Measurements from ENCODE around the gene GNAQ. TPM values are rescaled to one million over a fixed set of nuclear protein-coding genes. Genes with fewer than 3 reads are reported as not detected.

GNAQ gene
- total RNA-seq, 6 donors from 2014 or later, result 50.3 to 117 (median 94.3) TPM

GRCh38 chr9:77800924-77801551 lies 230.6 kb downstream of the GNAQ start:
- Histone ChIP-seq H3K4me1 (peaks cover 21 to 29% (median 27%) of the 10 kb centered on the region in 4 donors), H3K4me3 (no peak overlapping the region), H3K36me3 (peaks cover 0 to 10% (median 0%) of the 10 kb centered on the region in 4 donors), H3K9me3 (no peaks in the 10 kb centered on the region), H3K27ac (no peak overlapping the region), H3K27me3 (no peaks in the 10 kb centered on the region)
- TF ChIP-seq POLR2AphosphoS5 (IDR thresholded peaks at IDR 0.05) (no peak), POLR2A (IDR thresholded peaks at IDR 0.05) (no peak), CTCF (IDR thresholded peaks at IDR 0.05) (no peak), EP300 (IDR thresholded peaks at IDR 0.05) (peak in 1 of 4 donors; percentile 13)
- ATAC-seq (ENCODE audit: low FRiP score in 2 of 2), result no peak
- no peak for DNase-seq
- 93 to 100% methylated on average over 3 of the region's 3 CpGs for WGBS, 2 donors

GRCh38 chr9:77798140-77798539 lies 233.5 kb downstream of the GNAQ start:
- DNase-seq, result no peak

GRCh38 chr9:77794985-77795384 lies 236.6 kb downstream of the GNAQ start:
- Histone ChIP-seq H3K27ac (peak overlapping the region in 1 of 4 donors; percentile 24), H3K9me3 (no peaks in the 10 kb centered on the region), H3K36me3 (peaks cover 0 to 16% (median 0%) of the 10 kb centered on the region in 4 donors), H3K4me3 (no peak overlapping the region), H3K27me3 (no peaks in the 10 kb centered on the region), H3K4me1 (peaks cover 8 to 36% (median 28%) of the 10 kb centered on the region in 4 donors)
- TF ChIP-seq EP300 (IDR thresholded peaks at IDR 0.05), result no peak
- no peak for TF ChIP-seq POLR2AphosphoS5 (IDR thresholded peaks at IDR 0.05)
- TF ChIP-seq CTCF (IDR thresholded peaks at IDR 0.05), result no peak
- no peak for TF ChIP-seq POLR2A (IDR thresholded peaks at IDR 0.05)
- DNase-seq (no peak), ATAC-seq (ENCODE audit: low FRiP score in 2 of 2) (no peak)
- 67 to 81% methylated on average over 3 of the region's 3 CpGs for WGBS, 2 donors

More at GRCh38 chr9:77798140-77798539, 233.5 kb downstream of the GNAQ start:
- no peaks in the 10 kb centered on the region for H3K27me3 ChIP-seq
- peaks cover 18 to 36% (median 30%) of the 10 kb centered on the region in 4 donors for H3K4me1 ChIP-seq
- no peak for ATAC-seq (ENCODE audit: low FRiP score in 2 of 2)
- TF ChIP-seq POLR2A (IDR thresholded peaks at IDR 0.05), result no peak
- no peak for TF ChIP-seq EP300 (IDR thresholded peaks at IDR 0.05)
- no peak for TF ChIP-seq POLR2AphosphoS5 (IDR thresholded peaks at IDR 0.05)
- no peak for TF ChIP-seq CTCF (IDR thresholded peaks at IDR 0.05)
- peak overlapping the region in 2 of 4 donors; percentile 56 to 62 for H3K27ac ChIP-seq
- H3K9me3 ChIP-seq, result no peaks in the 10 kb centered on the region
- 38 to 66% methylated on average over 1 of the region's 1 CpG for WGBS, 2 donors
- peaks cover 0 to 10% (median 0%) of the 10 kb centered on the region in 4 donors for H3K36me3 ChIP-seq
- no peak overlapping the region for H3K4me3 ChIP-seq

GRCh38 chr9:77793849-77794248 lies 237.8 kb downstream of the GNAQ start:
- peaks cover 8 to 36% (median 28%) of the 10 kb centered on the region in 4 donors for H3K4me1 ChIP-seq
- H3K27me3 ChIP-seq, result no peaks in the 10 kb centered on the region
- H3K36me3 ChIP-seq, result peaks cover 0 to 16% (median under 1%) of the 10 kb centered on the region in 4 donors
- no peak overlapping the region for H3K4me3 ChIP-seq
- H3K9me3 ChIP-seq, result no peaks in the 10 kb centered on the region
- peak in 5 of 6 experiments; percentile 19 to 47 (median 28) for TF ChIP-seq CTCF (IDR thresholded peaks at IDR 0.05)
- no peak for TF ChIP-seq POLR2A (IDR thresholded peaks at IDR 0.05)
- ATAC-seq (ENCODE audit: low FRiP score in 2 of 2), result peak in 1 of 2 donors; percentile 68
- peak overlapping the region in 3 of 4 donors; percentile 1 to 21 (median 5) for H3K27ac ChIP-seq
- no peak for DNase-seq
- WGBS, 2 donors, result 57 to 73% methylated on average over 2 of the region's 2 CpGs

- ATAC-seq (ENCODE audit: low FRiP score in 2 of 2) (no peak), DNase-seq (no peak)
- Histone ChIP-seq H3K4me1 (peaks cover 4 to 17% (median 9%) of the 10 kb centered on the region in 4 donors), H3K4me3 (no peak overlapping the region), H3K9me3 (no peaks in the 10 kb centered on the region), H3K27ac (no peak overlapping the region), H3K27me3 (no peaks in the 10 kb centered on the region), H3K36me3 (peaks cover 0 to 10% (median 4%) of the 10 kb centered on the region in 4 donors)
- WGBS, 2 donors, result 91% methylated on average over 5 of the region's 5 CpGs
- TF ChIP-seq CTCF (IDR thresholded peaks at IDR 0.05) (no peak), POLR2A (IDR thresholded peaks at IDR 0.05) (no peak), POLR2AphosphoS5 (IDR thresholded peaks at IDR 0.05) (no peak), EP300 (IDR thresholded peaks at IDR 0.05) (no peak)
These were observed 241.7 kb downstream of the GNAQ start for GRCh38 chr9:77789891-77790290.

Measured in upper lobe of left lung (tissue), 6 donors.